Sigmoid colon (tissue), 4 donors: ENCODE results near the gene HIVEP3.

Experiments used
- POLR2A ChIP-seq, 2 donors: fragments of 450-650 bp; IDR thresholded peaks; one replicate each; pipeline ENCODE4 v1.6.1; 2016; ENCODE audit warnings: antibody characterized with exemption in 2 of 2, mild to moderate bottlenecking in 2 of 2, moderate library complexity in 2 of 2
- POLR2AphosphoS5 ChIP-seq, 4 donors: sonication (generic); formaldehyde crosslinking; IDR thresholded peaks; one replicate each; pipeline ENCODE4 v1.6.1; 2017; ENCODE audit warnings: antibody characterized with exemption in 4 of 4
- TF ChIP-seq, protein P1 (sequence below), 4 experiments: fragments of 450-650 bp in 3 of 4; fragments of 200-600 bp in 1 of 4; IDR thresholded peaks; one replicate each; pipeline ENCODE4 v1.5.1; 2016 to 2019; ENCODE audit warnings: antibody characterized with exemption in 4 of 4, mild to moderate bottlenecking in 3 of 4, moderate library complexity in 2 of 4

DNA sequence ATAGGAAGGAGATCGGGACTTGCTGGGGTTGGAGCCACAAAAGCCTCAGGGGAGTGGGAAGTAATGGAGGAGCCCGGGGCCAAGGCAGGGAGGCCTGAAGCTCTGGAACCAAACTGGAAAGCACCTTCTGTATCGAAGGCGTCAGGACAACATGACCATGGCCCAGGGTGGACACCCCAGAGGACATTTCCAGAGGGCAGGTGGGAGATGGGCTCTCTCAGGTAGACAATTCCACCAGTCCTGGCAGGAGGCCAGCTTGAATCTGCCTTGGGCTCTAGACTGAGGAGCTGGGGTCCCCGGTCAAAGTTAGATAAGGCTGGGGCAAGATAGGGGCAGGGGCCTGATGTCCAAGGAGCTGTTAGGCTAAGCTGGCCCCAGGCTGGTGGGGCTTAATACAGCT is 329.3 kb downstream of the HIVEP3 start:
- TF ChIP-seq POLR2AphosphoS5 (IDR thresholded peaks at IDR 0.05): no peak
- TF ChIP-seq, protein P1, sequence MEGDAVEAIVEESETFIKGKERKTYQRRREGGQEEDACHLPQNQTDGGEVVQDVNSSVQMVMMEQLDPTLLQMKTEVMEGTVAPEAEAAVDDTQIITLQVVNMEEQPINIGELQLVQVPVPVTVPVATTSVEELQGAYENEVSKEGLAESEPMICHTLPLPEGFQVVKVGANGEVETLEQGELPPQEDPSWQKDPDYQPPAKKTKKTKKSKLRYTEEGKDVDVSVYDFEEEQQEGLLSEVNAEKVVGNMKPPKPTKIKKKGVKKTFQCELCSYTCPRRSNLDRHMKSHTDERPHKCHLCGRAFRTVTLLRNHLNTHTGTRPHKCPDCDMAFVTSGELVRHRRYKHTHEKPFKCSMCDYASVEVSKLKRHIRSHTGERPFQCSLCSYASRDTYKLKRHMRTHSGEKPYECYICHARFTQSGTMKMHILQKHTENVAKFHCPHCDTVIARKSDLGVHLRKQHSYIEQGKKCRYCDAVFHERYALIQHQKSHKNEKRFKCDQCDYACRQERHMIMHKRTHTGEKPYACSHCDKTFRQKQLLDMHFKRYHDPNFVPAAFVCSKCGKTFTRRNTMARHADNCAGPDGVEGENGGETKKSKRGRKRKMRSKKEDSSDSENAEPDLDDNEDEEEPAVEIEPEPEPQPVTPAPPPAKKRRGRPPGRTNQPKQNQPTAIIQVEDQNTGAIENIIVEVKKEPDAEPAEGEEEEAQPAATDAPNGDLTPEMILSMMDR (IDR thresholded peaks at IDR 0.05): no peak
- no peak for TF ChIP-seq POLR2A (IDR thresholded peaks at IDR 0.05)
